ENCODE measurements around the gene CCDC9B.

CCDC9B gene

GRCh38 chr15:40344217-40344616 lies 3.5 kb upstream of the CCDC9B start:
- peak; percentile 41 for DNase-seq

GRCh38 chr15:40343512-40343911 lies 2.8 kb upstream of the CCDC9B start:
- peak; percentile 94 for DNase-seq

GRCh38 chr15:40342416-40343320 lies 1.9 kb upstream of the CCDC9B start:
- DNase-seq: peak; percentile 40

- peak; percentile 81 for DNase-seq
These were observed 550 bp downstream of the CCDC9B start for GRCh38 chr15:40340038-40340739.

GRCh38 chr15:40339621-40339945 lies 1.2 kb downstream of the CCDC9B start:
- no peak for DNase-seq

- DNase-seq: peak; percentile 87
These were observed 1.7 kb downstream of the CCDC9B start for GRCh38 chr15:40338921-40339620.

- peak; percentile 73 for DNase-seq
These were observed 2.6 kb downstream of the CCDC9B start for GRCh38 chr15:40338041-40338657.

GRCh38 chr15:40337597-40337996 lies 3.1 kb downstream of the CCDC9B start:
- DNase-seq: no peak

- no peak for DNase-seq
These were observed 4.0 kb downstream of the CCDC9B start for GRCh38 chr15:40336744-40337122.

- DNase-seq: no peak
These were observed 4.6 kb downstream of the CCDC9B start for GRCh38 chr15:40335938-40336743.

GRCh38 chr15:40334941-40335795 lies 5.6 kb downstream of the CCDC9B start:
- DNase-seq: no peak

- no peak for DNase-seq
These were observed 6.2 kb downstream of the CCDC9B start for GRCh38 chr15:40334541-40334940.

GRCh38 chr15:40333922-40334492 lies 6.7 kb downstream of the CCDC9B start:
- peak; percentile 77 for DNase-seq

GRCh38 chr15:40332113-40332781 lies 8.5 kb downstream of the CCDC9B start:
- no peak for DNase-seq

- no peak for DNase-seq
These were observed 9.1 kb downstream of the CCDC9B start for GRCh38 chr15:40331637-40332036.

GRCh38 chr15:40331026-40331425 lies 9.7 kb downstream of the CCDC9B start:
- DNase-seq: no peak

GRCh38 chr15:40330368-40330836 lies 10.3 kb downstream of the CCDC9B start:
- DNase-seq: no peak

- no peak for DNase-seq
These were observed 10.9 kb downstream of the CCDC9B start for GRCh38 chr15:40329804-40330203.

GRCh38 chr15:40328751-40329150 lies 12.0 kb downstream of the CCDC9B start:
- DNase-seq: no peak

- peak; percentile 71 for DNase-seq
These were observed 12.6 kb downstream of the CCDC9B start for GRCh38 chr15:40328176-40328575.

All from fibroblast of skin of right quadriceps (primary cell).